Uterus (tissue), 2 donors: Measurements from ENCODE around the gene ADGRL3.

Experiments
- POLR2A ChIP-seq, 2 donors: fragments of 450-650 bp; IDR thresholded peaks; one replicate each; pipeline ENCODE4 v1.6.1; 2016; ENCODE audit warnings: antibody characterized with exemption in 2 of 2, mild to moderate bottlenecking in 1 of 2, moderate library complexity in 1 of 2
- TF ChIP-seq, protein P1 (sequence below), 4 experiments: fragments of 200-600 bp in 2 of 4; fragments of 450-650 bp in 2 of 4; sonication (generic) in 2 of 4; IDR thresholded peaks; one replicate each; pipeline ENCODE4 v1.5.1; 2016 to 2019; ENCODE audit warnings: antibody characterized with exemption in 4 of 4, mild to moderate bottlenecking in 2 of 4, moderate library complexity in 1 of 4

DNA sequence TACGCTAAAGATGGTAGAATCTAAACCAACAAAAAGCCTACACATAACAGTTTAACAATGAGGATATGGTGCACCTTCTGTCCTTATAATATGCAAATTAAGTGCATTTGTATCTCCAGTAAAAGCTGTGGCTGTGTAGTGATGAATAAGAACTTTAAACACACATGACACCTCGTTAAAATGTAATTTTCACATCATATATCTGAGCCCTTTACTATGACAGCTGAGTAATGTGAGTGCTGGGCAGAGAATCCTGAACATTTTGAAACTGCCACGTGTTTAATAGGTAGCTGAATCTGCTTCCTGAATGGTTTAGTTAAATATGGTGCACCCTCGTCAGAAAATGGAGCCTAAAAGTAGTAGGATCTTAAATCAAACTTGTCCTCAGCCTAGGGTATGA, 540.8 kb downstream of the ADGRL3 start:
- TF ChIP-seq POLR2A (IDR thresholded peaks at IDR 0.05), result no peak
- TF ChIP-seq, protein P1, sequence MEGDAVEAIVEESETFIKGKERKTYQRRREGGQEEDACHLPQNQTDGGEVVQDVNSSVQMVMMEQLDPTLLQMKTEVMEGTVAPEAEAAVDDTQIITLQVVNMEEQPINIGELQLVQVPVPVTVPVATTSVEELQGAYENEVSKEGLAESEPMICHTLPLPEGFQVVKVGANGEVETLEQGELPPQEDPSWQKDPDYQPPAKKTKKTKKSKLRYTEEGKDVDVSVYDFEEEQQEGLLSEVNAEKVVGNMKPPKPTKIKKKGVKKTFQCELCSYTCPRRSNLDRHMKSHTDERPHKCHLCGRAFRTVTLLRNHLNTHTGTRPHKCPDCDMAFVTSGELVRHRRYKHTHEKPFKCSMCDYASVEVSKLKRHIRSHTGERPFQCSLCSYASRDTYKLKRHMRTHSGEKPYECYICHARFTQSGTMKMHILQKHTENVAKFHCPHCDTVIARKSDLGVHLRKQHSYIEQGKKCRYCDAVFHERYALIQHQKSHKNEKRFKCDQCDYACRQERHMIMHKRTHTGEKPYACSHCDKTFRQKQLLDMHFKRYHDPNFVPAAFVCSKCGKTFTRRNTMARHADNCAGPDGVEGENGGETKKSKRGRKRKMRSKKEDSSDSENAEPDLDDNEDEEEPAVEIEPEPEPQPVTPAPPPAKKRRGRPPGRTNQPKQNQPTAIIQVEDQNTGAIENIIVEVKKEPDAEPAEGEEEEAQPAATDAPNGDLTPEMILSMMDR (IDR thresholded peaks at IDR 0.05), result no peak
